Neural cell (in vitro differentiated cells): ENCODE results near the gene ELMOD1.

Experiments
- CTCF ChIP-seq: fragments of 450-650 bp; IDR thresholded peaks from 2 replicates; pipeline ENCODE4 v1.5.1; 2014; ENCODE audit warnings: antibody characterized with exemption, mild to moderate bottlenecking, moderate library complexity; ENCODE audit not compliant: poor library complexity, severe bottlenecking
- EZH2 ChIP-seq: fragments of 200-600, 300-800 bp; shearing (Covaris generic), sonication (generic); IDR thresholded peaks from 2 replicates; pipeline ENCODE4 v1.6.1; 2014; ENCODE audit warnings: antibody characterized with exemption, low read length, borderline replicate concordance, mild to moderate bottlenecking; ENCODE audit not compliant: insufficient read depth, poor library complexity, severe bottlenecking
- REST ChIP-seq: IDR thresholded peaks from 2 replicates; pipeline ENCODE4 v1.6.1; 2012; ENCODE audit warnings: borderline replicate concordance
- TAF1 ChIP-seq: IDR thresholded peaks from 2 replicates; pipeline ENCODE4 v1.6.1; 2012; ENCODE audit warnings: low read depth

- TF ChIP-seq CTCF (no peak), REST (no peak), EZH2 (no peak), TAF1 (no peak)
Measured at GRCh38 chr11:107659310-107659709, 68.4 kb downstream of the ELMOD1 start.
